ENCODE results near the gene CCDC66. TPM values are rescaled to one million over a fixed set of nuclear protein-coding genes. Genes with fewer than 3 reads are reported as not detected.
"Not testable (repeated sequence)": the region's sequence is repeated elsewhere in the genome, so short reads cannot be mapped to it uniquely, and the experiment has no call there.

Gene CCDC66
- polyA plus RNA-seq (ENCODE audit: insufficient read length in 12 of 12) = 10 to 100 TPM in 11 of 12 donors, not detected in 1; 11.9 to 53.1 (median 24.3) TPM
- long read RNA-seq, donor 1, partial matches to known transcripts = 0 of 3 reads
- long read RNA-seq, donor 1, other reads (novel, unspliced or antisense) = 0 of 3 reads
- long read RNA-seq, donor 2, partial matches to known transcripts = 0 of 1 reads
- long read RNA-seq, donor 2, other reads (novel, unspliced or antisense) = 0 of 1 reads
- long read RNA-seq, donor 3, partial matches to known transcripts = 0 of 3 reads
- long read RNA-seq, donor 3, other reads (novel, unspliced or antisense) = 0 of 3 reads
- long read RNA-seq, donor 4 = 0 reads
- long read RNA-seq, donor 5, partial matches to known transcripts = 12 of 14 reads
- long read RNA-seq, donor 5, other reads (novel, unspliced or antisense) = 0 of 14 reads
- long read RNA-seq, donor 6 = 0 reads
- long read RNA-seq, donor 7 = 0 reads
- long read RNA-seq, donor 8, partial matches to known transcripts = 0 of 3 reads
- long read RNA-seq, donor 8, other reads (novel, unspliced or antisense) = 0 of 3 reads
- long read RNA-seq, donor 9 = 0 reads
- long read RNA-seq, donor 10, partial matches to known transcripts = 5 of 6 reads
- long read RNA-seq, donor 10, other reads (novel, unspliced or antisense) = 0 of 6 reads
- long read RNA-seq, donor 11, partial matches to known transcripts = 0 of 1 reads
- long read RNA-seq, donor 11, other reads (novel, unspliced or antisense) = 0 of 1 reads

DNA sequence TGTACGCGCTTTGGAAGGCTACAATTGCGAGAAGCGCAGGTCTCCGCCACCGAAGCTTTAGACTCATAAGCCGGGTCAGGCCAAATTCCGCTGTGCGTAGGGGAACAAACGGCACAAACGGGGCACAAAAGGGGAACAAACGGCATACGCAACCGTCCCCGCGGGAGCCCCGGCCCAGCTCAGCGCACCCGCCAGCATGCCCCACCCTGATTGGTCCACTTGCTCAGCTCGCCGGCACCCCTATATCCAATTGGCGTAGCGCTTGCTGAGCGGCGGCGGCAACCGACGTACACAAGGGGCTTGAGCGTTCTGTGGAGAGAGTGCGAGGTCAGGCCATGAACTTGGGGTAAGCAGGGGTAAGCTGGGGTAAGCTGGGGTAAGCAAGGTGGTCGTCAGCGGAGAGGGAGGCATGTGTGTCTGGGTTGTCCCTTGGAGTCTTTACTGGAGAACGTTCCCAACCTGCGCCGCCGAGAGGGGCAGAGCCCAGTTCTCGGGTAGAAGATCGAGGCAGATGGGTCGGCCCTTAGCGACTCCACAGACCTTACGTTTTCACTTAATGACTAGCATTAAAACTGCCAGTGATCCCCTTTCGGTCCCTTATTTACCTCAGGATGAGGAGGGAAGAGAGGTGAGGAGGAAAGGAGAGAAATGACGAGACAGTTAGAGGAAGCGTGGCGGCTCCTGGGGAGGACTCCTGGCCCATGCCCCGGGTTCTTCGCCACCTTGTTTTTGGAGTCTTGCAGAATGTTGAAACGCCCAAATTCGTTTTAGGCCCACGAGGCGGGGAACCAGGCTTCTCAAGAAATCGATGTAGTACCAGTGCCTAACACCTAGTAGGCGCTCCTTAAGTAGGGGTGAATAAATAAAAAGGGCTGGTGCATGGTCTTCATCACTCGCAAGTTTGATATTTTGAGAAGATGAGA, at the start of gene CCDC66:
Gene CCDC66, plus strand, starts transcription at position 268 of the 923 bp plus-strand sequence. Its CDS starts 68 bp downstream, at position 336.
- DNase-seq = peak; percentile 96

- no peak for DNase-seq
Measured at GRCh38 chr3:56519641-56520040, 37.3 kb upstream of the CCDC66 start.

- DNase-seq = no peak
Measured at GRCh38 chr3:56522374-56522773, 34.6 kb upstream of the CCDC66 start.

GRCh38 chr3:56525291-56525690, 31.7 kb upstream of the CCDC66 start:
- DNase-seq = no peak

GRCh38 chr3:56536735-56537134, 20.2 kb upstream of the CCDC66 start:
- no peak for DNase-seq

DNA sequence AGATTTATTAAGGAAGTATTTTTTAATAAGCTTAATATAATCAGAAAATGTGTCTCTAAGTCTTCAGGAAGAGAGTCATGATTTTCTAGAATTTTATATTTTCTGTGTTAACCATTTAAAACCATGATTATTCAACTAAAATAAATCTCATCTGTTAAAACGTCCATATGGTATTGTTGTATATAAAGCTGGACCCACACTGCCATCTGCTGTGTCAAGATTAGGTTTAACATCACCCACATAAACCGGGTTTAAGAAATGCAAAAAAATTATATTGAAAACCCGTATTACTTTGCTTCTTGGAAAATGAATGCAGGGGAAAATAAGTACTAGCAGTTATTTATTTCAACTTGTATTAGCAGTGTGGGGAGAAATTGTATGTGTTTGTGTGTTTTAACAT, 9.5 kb upstream of the CCDC66 start:
- DNase-seq = no peak

GRCh38 chr3:56557831-56558170, 826 bp downstream of the CCDC66 start:
- peak; percentile 2 for DNase-seq

DNA sequence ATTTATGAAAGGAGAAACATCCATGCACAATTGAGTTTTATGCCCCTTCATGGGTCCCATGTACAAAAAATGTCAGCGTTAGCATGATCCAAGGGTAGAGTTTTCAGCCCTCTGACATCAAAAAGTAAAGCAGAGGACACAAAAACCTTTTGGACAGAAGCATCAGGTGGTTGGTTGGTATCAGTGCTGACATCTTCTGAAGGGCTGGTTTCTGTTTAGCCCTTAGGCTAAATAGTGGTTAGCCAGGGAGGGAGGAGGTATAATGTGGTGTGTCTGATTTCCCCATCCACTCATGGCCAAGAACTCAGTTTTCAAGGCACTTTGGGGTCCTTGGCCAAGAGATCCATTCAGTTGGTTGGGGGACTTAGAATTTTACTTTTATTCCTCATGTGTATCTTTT, 16.5 kb downstream of the CCDC66 start:
- no peak for DNase-seq

- not testable (repeated sequence) for DNase-seq
Measured at GRCh38 chr3:56581941-56582340, 25.0 kb downstream of the CCDC66 start.

DNA sequence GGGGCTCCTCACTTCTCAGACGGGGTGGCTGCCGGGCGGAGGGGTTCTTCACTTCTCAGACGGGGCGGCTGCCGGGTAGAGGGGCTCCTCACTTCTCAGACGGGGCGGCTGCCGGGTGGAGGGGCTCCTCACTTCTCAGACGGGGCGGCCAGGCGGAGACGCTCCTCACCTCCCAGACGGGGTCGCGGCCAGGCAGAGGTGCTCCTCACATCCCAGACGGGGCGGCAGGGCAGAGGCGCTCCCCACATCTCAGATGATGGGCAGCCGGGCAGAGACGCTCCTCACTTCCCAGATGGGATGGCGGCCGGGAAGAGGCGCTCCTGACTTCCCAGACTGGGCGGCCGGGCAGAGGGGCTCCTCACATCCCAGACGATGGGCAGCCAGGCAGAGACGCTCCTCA, 27.3 kb downstream of the CCDC66 start:
- not testable (repeated sequence) for DNase-seq

DNA sequence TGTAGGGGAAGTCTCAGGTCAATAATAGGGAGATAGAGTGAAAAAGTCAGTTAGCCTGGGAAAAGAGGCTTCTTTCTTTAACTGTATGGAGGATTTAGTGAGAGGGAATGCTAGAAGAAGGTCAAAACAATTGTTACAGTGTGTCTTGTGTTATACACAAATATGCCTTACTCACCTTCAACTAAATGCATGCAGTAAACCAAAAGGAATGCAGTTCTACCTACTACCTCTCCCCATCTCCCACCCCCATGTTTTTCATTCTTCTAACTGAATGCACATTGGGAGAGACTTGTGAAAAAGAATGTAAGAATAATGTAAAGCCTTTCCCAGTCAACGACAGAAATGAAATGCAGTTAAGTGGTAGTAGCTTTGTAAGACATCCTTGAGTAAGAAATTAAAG, 33.8 kb downstream of the CCDC66 start:
- DNase-seq = no peak

DNA sequence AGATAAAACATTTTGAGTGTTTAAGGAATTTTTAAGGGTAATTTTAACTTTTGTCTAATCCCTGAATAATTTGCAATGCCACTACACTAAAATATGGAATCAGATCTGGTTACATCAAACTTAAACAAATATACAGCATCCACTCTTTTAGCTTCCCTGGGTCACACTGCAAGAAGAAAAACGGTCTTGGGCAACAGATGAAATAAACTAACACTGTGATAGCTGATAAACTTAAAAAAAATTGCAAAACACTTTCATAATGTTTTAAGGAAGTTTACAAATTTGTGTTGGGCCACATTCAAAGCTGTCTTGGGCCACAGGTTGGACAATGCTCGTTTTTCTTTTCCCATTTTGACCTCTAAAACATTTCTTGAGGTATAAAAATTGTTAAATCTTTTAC, 34.3 kb downstream of the CCDC66 start:
- no peak for DNase-seq

GRCh38 chr3:56593455-56594158, 36.6 kb downstream of the CCDC66 start:
- DNase-seq = no peak

GRCh38 chr3:56595975-56596840, 39.2 kb downstream of the CCDC66 start:
- DNase-seq = no peak

- not testable (repeated sequence) for DNase-seq
Measured at GRCh38 chr3:56608479-56608878, 51.5 kb downstream of the CCDC66 start.

- DNase-seq = no peak
Measured at GRCh38 chr3:56610669-56611335, 53.8 kb downstream of the CCDC66 start.

GRCh38 chr3:56611364-56611763, 54.4 kb downstream of the CCDC66 start:
- DNase-seq = no peak

DNA sequence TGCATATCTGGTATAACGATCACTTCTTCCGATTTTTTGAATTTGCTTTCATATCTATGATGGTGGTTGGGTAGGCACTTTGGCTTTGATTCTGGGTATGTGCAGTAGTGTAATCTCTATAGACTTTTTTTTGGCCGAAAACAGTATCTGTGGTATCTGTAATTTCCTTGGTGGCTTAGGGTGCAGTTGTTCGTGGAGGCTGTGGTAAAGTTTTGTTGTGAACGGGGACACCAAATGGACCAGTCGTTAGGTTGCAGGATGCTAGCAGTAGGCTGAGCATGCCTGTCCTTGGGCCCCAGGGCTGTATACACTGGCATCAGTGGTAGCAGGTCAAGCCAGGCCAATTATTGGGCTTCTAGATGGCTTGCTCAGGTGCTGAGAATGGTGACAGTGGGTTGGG, 55.2 kb downstream of the CCDC66 start:
- DNase-seq = no peak

GRCh38 chr3:56613016-56613415, 56.0 kb downstream of the CCDC66 start:
- DNase-seq = no peak

GRCh38 chr3:56616478-56617006, 59.6 kb downstream of the CCDC66 start:
- DNase-seq = no peak

Measured in muscle of arm (tissue), 14 donors.